Measurements from ENCODE around the gene ELP2.
"Not testable (repeated sequence)": the region's sequence is repeated elsewhere in the genome, so short reads cannot be mapped to it uniquely, and the experiment has no call there.

ELP2 gene

GRCh38 chr18:36203360-36203895 is 73.7 kb downstream of the ELP2 start:
- Histone ChIP-seq H3K18ac (ENCODE audit: low read length) (no peak overlapping the region), H3K4me1 (ENCODE audit: control insufficient read depth in 2 of 2, insufficient read depth in 1 of 2, low read depth in 1 of 2, low read length in 2 of 2) (no peaks in the 10 kb centered on the region), H4K91ac (ENCODE audit: low read depth, low read length, poor library complexity) (no peak overlapping the region), H2AK5ac (ENCODE audit: low read depth, low read length) (no peak overlapping the region), H2BK120ac (ENCODE audit: low read depth, low read length) (no peak overlapping the region), H2BK12ac (ENCODE audit: low read length) (no peak overlapping the region), H3K4ac (ENCODE audit: low read length) (no peak overlapping the region), H3K36me3 (replicated peaks in 1 of 2; ENCODE audit: control insufficient read depth in 2 of 2, insufficient read depth in 2 of 2, low read length in 2 of 2) (no peaks in the 10 kb centered on the region), H2BK15ac (ENCODE audit: low read length) (no peak overlapping the region), H3K23ac (ENCODE audit: low read depth, low read length, poor library complexity) (no peak overlapping the region), H3K4me3 (ENCODE audit: low read length in 2 of 2) (no peak overlapping the region), H2AFZ (ENCODE audit: low read length) (no peak overlapping the region), H3K27ac (replicated peaks; ENCODE audit: low read length) (no peak overlapping the region), H3K14ac (ENCODE audit: low read length) (no peak overlapping the region), H4K8ac (ENCODE audit: low read depth, low read length) (no peak overlapping the region), H3K9ac (ENCODE audit: low read depth, low read length, poor library complexity) (no peak overlapping the region), H3K4me2 (ENCODE audit: insufficient read depth, low read length, poor library complexity, severe bottlenecking) (no peak overlapping the region), H3K27me3 (ENCODE audit: control insufficient read depth in 3 of 3, insufficient read depth in 3 of 3, low read depth in 1 of 3, low read length in 3 of 3) (no peaks in the 10 kb centered on the region), H2BK5ac (ENCODE audit: low read length) (no peak overlapping the region), H3K79me1 (ENCODE audit: low read depth, low read length) (no peaks in the 10 kb centered on the region), H3K9me3 (replicated peaks in 1 of 2; ENCODE audit: control insufficient read depth in 2 of 2, insufficient read depth in 1 of 2, low read depth in 1 of 2, low read length in 2 of 2) (peaks cover 0 to 2% of the 10 kb centered on the region in 2 donors)
- no peak for DNase-seq (ENCODE audit: low spot score)
- WGBS, 2 donors (ENCODE audit: extremely low coverage in 2 of 2, insufficient read length in 2 of 2, insufficient replicate concordance in 1 of 2) = no CpG with 5 or more reads among the region's 7 CpGs

- no peak overlapping the region for H2BK120ac ChIP-seq (ENCODE audit: low read depth, low read length)
- H3K4ac ChIP-seq (ENCODE audit: low read length) = no peak overlapping the region
- H3K9me3 ChIP-seq (replicated peaks in 1 of 2; ENCODE audit: control insufficient read depth in 2 of 2, insufficient read depth in 1 of 2, low read depth in 1 of 2, low read length in 2 of 2) = peaks cover 0 to 2% of the 10 kb centered on the region in 2 donors
- H4K8ac ChIP-seq (ENCODE audit: low read depth, low read length) = no peak overlapping the region
- H3K23ac ChIP-seq (ENCODE audit: low read depth, low read length, poor library complexity) = no peak overlapping the region
- H2AK5ac ChIP-seq (ENCODE audit: low read depth, low read length) = no peak overlapping the region
- H2BK15ac ChIP-seq (ENCODE audit: low read length) = no peak overlapping the region
- DNase-seq (ENCODE audit: low spot score) = no peak
- whole genome bisulfite sequencing, 2 donors (ENCODE audit: extremely low coverage in 2 of 2, insufficient read length in 2 of 2, insufficient replicate concordance in 1 of 2) = no CpG with 5 or more reads among the region's 4 CpGs
- H2BK12ac ChIP-seq (ENCODE audit: low read length) = no peak overlapping the region
- H3K27me3 ChIP-seq (ENCODE audit: control insufficient read depth in 3 of 3, insufficient read depth in 3 of 3, low read depth in 1 of 3, low read length in 3 of 3) = no peaks in the 10 kb centered on the region
- no peak overlapping the region for H3K9ac ChIP-seq (ENCODE audit: low read depth, low read length, poor library complexity)
- H2BK5ac ChIP-seq (ENCODE audit: low read length) = no peak overlapping the region
- H3K14ac ChIP-seq (ENCODE audit: low read length) = no peak overlapping the region
- H3K4me3 ChIP-seq (ENCODE audit: low read length in 2 of 2) = no peak overlapping the region
- no peaks in the 10 kb centered on the region for H3K79me1 ChIP-seq (ENCODE audit: low read depth, low read length)
- H3K4me1 ChIP-seq (ENCODE audit: control insufficient read depth in 2 of 2, insufficient read depth in 1 of 2, low read depth in 1 of 2, low read length in 2 of 2) = no peaks in the 10 kb centered on the region
- no peak overlapping the region for H2AFZ ChIP-seq (ENCODE audit: low read length)
- no peak overlapping the region for H3K18ac ChIP-seq (ENCODE audit: low read length)
- H3K4me2 ChIP-seq (ENCODE audit: insufficient read depth, low read length, poor library complexity, severe bottlenecking) = no peak overlapping the region
- no peak overlapping the region for H3K27ac ChIP-seq (replicated peaks; ENCODE audit: low read length)
- H4K91ac ChIP-seq (ENCODE audit: low read depth, low read length, poor library complexity) = no peak overlapping the region
- no peaks in the 10 kb centered on the region for H3K36me3 ChIP-seq (replicated peaks in 1 of 2; ENCODE audit: control insufficient read depth in 2 of 2, insufficient read depth in 2 of 2, low read length in 2 of 2)
Measured at GRCh38 chr18:36205166-36205565, 75.5 kb downstream of the ELP2 start.

GRCh38 chr18:36207303-36207702 is 77.6 kb downstream of the ELP2 start:
- Histone ChIP-seq H3K4me2 (ENCODE audit: insufficient read depth, low read length, poor library complexity, severe bottlenecking) (no peak overlapping the region), H3K4me3 (ENCODE audit: low read length in 2 of 2) (no peak overlapping the region), H3K79me1 (ENCODE audit: low read depth, low read length) (no peaks in the 10 kb centered on the region), H3K14ac (ENCODE audit: low read length) (no peak overlapping the region), H3K18ac (ENCODE audit: low read length) (no peak overlapping the region), H3K27me3 (ENCODE audit: control insufficient read depth in 3 of 3, insufficient read depth in 3 of 3, low read depth in 1 of 3, low read length in 3 of 3) (no peaks in the 10 kb centered on the region), H4K8ac (ENCODE audit: low read depth, low read length) (no peak overlapping the region), H3K27ac (replicated peaks; ENCODE audit: low read length) (no peak overlapping the region), H3K4ac (ENCODE audit: low read length) (no peak overlapping the region), H3K4me1 (ENCODE audit: control insufficient read depth in 2 of 2, insufficient read depth in 1 of 2, low read depth in 1 of 2, low read length in 2 of 2) (no peaks in the 10 kb centered on the region), H2AK5ac (ENCODE audit: low read depth, low read length) (no peak overlapping the region), H2BK5ac (ENCODE audit: low read length) (no peak overlapping the region), H2BK15ac (ENCODE audit: low read length) (no peak overlapping the region), H3K36me3 (replicated peaks in 1 of 2; ENCODE audit: control insufficient read depth in 2 of 2, insufficient read depth in 2 of 2, low read length in 2 of 2) (no peaks in the 10 kb centered on the region), H2BK120ac (ENCODE audit: low read depth, low read length) (no peak overlapping the region), H2BK12ac (ENCODE audit: low read length) (no peak overlapping the region), H3K9ac (ENCODE audit: low read depth, low read length, poor library complexity) (no peak overlapping the region), H4K91ac (ENCODE audit: low read depth, low read length, poor library complexity) (no peak overlapping the region), H3K9me3 (replicated peaks in 1 of 2; ENCODE audit: control insufficient read depth in 2 of 2, insufficient read depth in 1 of 2, low read depth in 1 of 2, low read length in 2 of 2) (no peaks in the 10 kb centered on the region), H3K23ac (ENCODE audit: low read depth, low read length, poor library complexity) (no peak overlapping the region), H2AFZ (ENCODE audit: low read length) (no peak overlapping the region)
- no peak for DNase-seq (ENCODE audit: low spot score)
- no CpG with 5 or more reads among the region's 1 CpG for WGBS, 2 donors (ENCODE audit: extremely low coverage in 2 of 2, insufficient read length in 2 of 2, insufficient replicate concordance in 1 of 2)

GRCh38 chr18:36207969-36208368 is 78.3 kb downstream of the ELP2 start:
- not testable (repeated sequence) for H2BK15ac ChIP-seq (ENCODE audit: low read length); H3K4me1 ChIP-seq (ENCODE audit: control insufficient read depth in 2 of 2, insufficient read depth in 1 of 2, low read depth in 1 of 2, low read length in 2 of 2); H3K36me3 ChIP-seq (replicated peaks in 1 of 2; ENCODE audit: control insufficient read depth in 2 of 2, insufficient read depth in 2 of 2, low read length in 2 of 2); H3K27ac ChIP-seq (replicated peaks; ENCODE audit: low read length); H3K4me3 ChIP-seq (ENCODE audit: low read length in 2 of 2); H3K23ac ChIP-seq (ENCODE audit: low read depth, low read length, poor library complexity); H2AFZ ChIP-seq (ENCODE audit: low read length); H3K4me2 ChIP-seq (ENCODE audit: insufficient read depth, low read length, poor library complexity, severe bottlenecking); H3K9me3 ChIP-seq (replicated peaks in 1 of 2; ENCODE audit: control insufficient read depth in 2 of 2, insufficient read depth in 1 of 2, low read depth in 1 of 2, low read length in 2 of 2); DNase-seq (ENCODE audit: low spot score); H2BK12ac ChIP-seq (ENCODE audit: low read length); H2BK120ac ChIP-seq (ENCODE audit: low read depth, low read length); H3K9ac ChIP-seq (ENCODE audit: low read depth, low read length, poor library complexity); H2BK5ac ChIP-seq (ENCODE audit: low read length); H3K4ac ChIP-seq (ENCODE audit: low read length); H3K18ac ChIP-seq (ENCODE audit: low read length); H3K27me3 ChIP-seq (ENCODE audit: control insufficient read depth in 3 of 3, insufficient read depth in 3 of 3, low read depth in 1 of 3, low read length in 3 of 3); H3K14ac ChIP-seq (ENCODE audit: low read length); H4K91ac ChIP-seq (ENCODE audit: low read depth, low read length, poor library complexity); H4K8ac ChIP-seq (ENCODE audit: low read depth, low read length); H2AK5ac ChIP-seq (ENCODE audit: low read depth, low read length); H3K79me1 ChIP-seq (ENCODE audit: low read depth, low read length)
- WGBS, 2 donors (ENCODE audit: extremely low coverage in 2 of 2, insufficient read length in 2 of 2, insufficient replicate concordance in 1 of 2) = no CpG with 5 or more reads among the region's 2 CpGs
